PC-3 (cell line): ENCODE results near the gene LPCAT2.

Experiments used
- EZH2 ChIP-seq: fragments of 300-600 bp; sonication (generic); IDR thresholded peaks from one replicate; pipeline ENCODE4 v1.6.1; 2017; ENCODE audit warnings: antibody characterized with exemption, mild to moderate bottlenecking, low read length; ENCODE audit not compliant: unreplicated experiment
- TF ChIP-seq, protein P1 (sequence below): fragments of 300-600 bp; sonication (generic); conservative IDR thresholded peaks from 2 replicates; pipeline ENCODE4 v1.5.1; 2017; ENCODE audit warnings: antibody characterized with exemption, low read depth, mild to moderate bottlenecking, low read length

DNA sequence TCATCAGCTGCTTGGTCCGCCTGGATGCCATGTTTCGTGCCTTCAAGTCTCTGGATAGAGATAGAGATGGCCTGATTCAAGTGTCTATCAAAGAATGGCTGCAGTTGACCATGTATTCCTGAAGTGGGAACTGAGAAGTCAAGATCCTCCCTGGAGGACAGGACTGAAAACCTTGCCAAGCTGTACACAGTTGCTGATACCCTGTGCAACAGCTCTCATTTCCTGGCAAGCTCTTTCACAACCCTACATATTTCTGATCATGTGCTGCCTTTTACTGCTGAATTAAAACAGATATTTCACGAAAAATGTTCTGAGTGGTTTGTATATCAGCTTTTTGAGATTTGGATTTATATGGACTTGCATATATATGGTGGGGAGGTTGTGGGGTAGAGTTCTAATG is 58.5 kb downstream of the LPCAT2 start:
- TF ChIP-seq, protein P1, sequence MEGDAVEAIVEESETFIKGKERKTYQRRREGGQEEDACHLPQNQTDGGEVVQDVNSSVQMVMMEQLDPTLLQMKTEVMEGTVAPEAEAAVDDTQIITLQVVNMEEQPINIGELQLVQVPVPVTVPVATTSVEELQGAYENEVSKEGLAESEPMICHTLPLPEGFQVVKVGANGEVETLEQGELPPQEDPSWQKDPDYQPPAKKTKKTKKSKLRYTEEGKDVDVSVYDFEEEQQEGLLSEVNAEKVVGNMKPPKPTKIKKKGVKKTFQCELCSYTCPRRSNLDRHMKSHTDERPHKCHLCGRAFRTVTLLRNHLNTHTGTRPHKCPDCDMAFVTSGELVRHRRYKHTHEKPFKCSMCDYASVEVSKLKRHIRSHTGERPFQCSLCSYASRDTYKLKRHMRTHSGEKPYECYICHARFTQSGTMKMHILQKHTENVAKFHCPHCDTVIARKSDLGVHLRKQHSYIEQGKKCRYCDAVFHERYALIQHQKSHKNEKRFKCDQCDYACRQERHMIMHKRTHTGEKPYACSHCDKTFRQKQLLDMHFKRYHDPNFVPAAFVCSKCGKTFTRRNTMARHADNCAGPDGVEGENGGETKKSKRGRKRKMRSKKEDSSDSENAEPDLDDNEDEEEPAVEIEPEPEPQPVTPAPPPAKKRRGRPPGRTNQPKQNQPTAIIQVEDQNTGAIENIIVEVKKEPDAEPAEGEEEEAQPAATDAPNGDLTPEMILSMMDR, result no peak
- no peak for TF ChIP-seq EZH2
